Endothelial cell of umbilical vein (primary cell): Measurements from ENCODE around the gene SIM2. TPM values are rescaled to one million over a fixed set of nuclear protein-coding genes. Genes with fewer than 3 reads are reported as not detected.

Experiments used
- BruUV-seq: library from RNA; stranded (reverse); fragments of 400-500 nt; replicated peaks from 2 replicates; lab custom pipeline; 2021; lab: Mats Ljungman, UMichigan
- CTCF ChIA-PET: fragments of 300-600, 350-600 bp; sonication (Branson Sonifier 250); formaldehyde crosslinking; loops from one replicate; lab custom pipeline; 2021; ENCODE audit warnings: antibody characterized with exemption, inconsistent platforms; lab: Charles Lee
- POLR2A ChIA-PET: fragments of 300-600, 350-600 bp; sonication (Branson Sonifier 250); formaldehyde crosslinking; loops from one replicate; lab custom pipeline; 2021; ENCODE audit warnings: antibody characterized with exemption, inconsistent platforms; lab: Charles Lee
- DNase-seq: peaks from one replicate; pipeline ENCODE4 v3.0.0-alpha.2; 2011; ENCODE audit warnings: low read depth, low spot score
- FAIRE-seq: peaks from 2 replicates; lab custom pipeline; 2011; peaks lifted over from hg19 to GRCh38; lab: Jason Lieb, UNC
- H2AFZ ChIP-seq: 2 replicates; pipeline ENCODE4 v1.6.0; 2012; ENCODE audit warnings: low read depth, low read length, control low read depth, inconsistent platforms
- H3K27ac ChIP-seq: 2 replicates; pipeline ENCODE4 v1.5.1; 2011; ENCODE audit warnings: low read depth, mild to moderate bottlenecking, control low read depth, low read length, moderate library complexity; ENCODE audit not compliant: insufficient read depth
- H3K27me3 ChIP-seq, 2 experiments: 2 replicates each; pipeline versions ENCODE4 v1.6.0 to v1.6.1; 2011; ENCODE audit warnings: low read length in 2 of 2, mixed read lengths in 1 of 2; ENCODE audit not compliant: control insufficient read depth in 2 of 2, insufficient read depth in 2 of 2
- H3K36me3 ChIP-seq, 2 experiments: 2 replicates in 1 of 2; 3 replicates in 1 of 2; pipeline ENCODE4 v1.5.1; 2011; ENCODE audit warnings: low read length in 2 of 2, mild to moderate bottlenecking in 1 of 2, moderate library complexity in 1 of 2; ENCODE audit not compliant: control insufficient read depth in 2 of 2, insufficient read depth in 2 of 2; ENCODE audit errors: extremely low read depth in 1 of 2
- H3K4me1 ChIP-seq: 3 replicates; pipeline ENCODE4 v1.5.1; 2011; ENCODE audit warnings: mild to moderate bottlenecking, low read length; ENCODE audit not compliant: control insufficient read depth, insufficient read depth; ENCODE audit errors: extremely low read depth
- H3K4me2 ChIP-seq: 2 replicates; pipeline ENCODE4 v1.6.1; 2011; ENCODE audit warnings: low read length, control low read depth, mixed read lengths; ENCODE audit not compliant: insufficient read depth
- H3K4me3 ChIP-seq, 3 experiments: fragments of 200-600 bp in 1 of 3; sonication (generic), shearing (Covaris generic) in 1 of 3; replicated peaks in 1 of 3; 2 replicates each; pipeline ENCODE4 v1.5.1; 2011 to 2016; ENCODE audit warnings: control low read depth in 3 of 3, low read length in 3 of 3, mild to moderate bottlenecking in 2 of 3, inconsistent platforms in 1 of 3, low read depth in 1 of 3, moderate library complexity in 1 of 3; ENCODE audit not compliant: insufficient read depth in 1 of 3
- H3K79me2 ChIP-seq: 2 replicates; pipeline ENCODE4 v1.6.0; 2012; ENCODE audit warnings: low read length, inconsistent platforms; ENCODE audit not compliant: control insufficient read depth, insufficient read depth
- H3K9ac ChIP-seq: replicated peaks from 2 replicates; pipeline ENCODE3; 2011; ENCODE audit warnings: low read length, control low read depth; ENCODE audit not compliant: insufficient read depth; ENCODE audit errors: extremely low read depth
- H3K9me1 ChIP-seq: replicated peaks from 3 replicates; pipeline ENCODE4 v1.6.0; 2011; ENCODE audit warnings: mild to moderate bottlenecking, low read length; ENCODE audit not compliant: control insufficient read depth, insufficient read depth; ENCODE audit errors: extremely low read depth
- H3K9me3 ChIP-seq: replicated peaks from 2 replicates; pipeline ENCODE4 v1.5.1; 2012; ENCODE audit warnings: low read length, inconsistent platforms; ENCODE audit not compliant: control insufficient read depth, insufficient read depth
- H4K20me1 ChIP-seq: replicated peaks from 2 replicates; pipeline ENCODE3; 2011; ENCODE audit warnings: mild to moderate bottlenecking, low read length; ENCODE audit not compliant: control insufficient read depth, insufficient read depth; ENCODE audit errors: extremely low read depth
- EZH2 ChIP-seq: IDR thresholded peaks from 2 replicates; pipeline ENCODE4 v1.6.1; 2012; ENCODE audit warnings: borderline replicate concordance, low read depth, mild to moderate bottlenecking, moderate library complexity, low read length, inconsistent platforms; ENCODE audit not compliant: severe bottlenecking
- FOS ChIP-seq: IDR thresholded peaks from 2 replicates; pipeline ENCODE4 v1.6.1; 2011; ENCODE audit warnings: mild to moderate bottlenecking, low read length, moderate library complexity, borderline replicate concordance; ENCODE audit not compliant: insufficient read depth
- GATA2 ChIP-seq: IDR thresholded peaks from 2 replicates; pipeline ENCODE4 v1.7.0; 2011; ENCODE audit warnings: low read depth, mild to moderate bottlenecking, moderate library complexity, mixed read lengths, low read length; ENCODE audit not compliant: insufficient read length, insufficient read depth
- JUN ChIP-seq: IDR thresholded peaks from 2 replicates; pipeline ENCODE4 v1.6.1; 2011; ENCODE audit warnings: borderline replicate concordance, low read depth; ENCODE audit not compliant: insufficient read length, insufficient read depth
- MYC ChIP-seq: IDR thresholded peaks from one replicate; pipeline ENCODE4 v1.6.1; 2011; ENCODE audit warnings: mild to moderate bottlenecking, low read depth, low read length
- POLR2A ChIP-seq: IDR thresholded peaks from 2 replicates; pipeline ENCODE4 v1.6.1; 2012; ENCODE audit warnings: low read depth, mild to moderate bottlenecking, control low read depth, low read length
- POLR2AphosphoS5 ChIP-seq: IDR thresholded peaks from 2 replicates; pipeline ENCODE4 v1.6.1; 2012; ENCODE audit warnings: low read depth, mild to moderate bottlenecking, control low read depth, low read length, moderate library complexity; ENCODE audit not compliant: insufficient read depth
- dilution Hi-C: fragments of 300-500 bp; cut with MboI; formaldehyde crosslinking; loops from one replicate; pipeline ENCODE4 v1.15.0; 2019; ENCODE audit warnings: low sequenced_read_pairs; ENCODE audit not compliant: extremely low pct_ligation_motif_present
- intact Hi-C: fragments of 100-400 bp; cut with micrococcal nuclease; formaldehyde crosslinking; loops from one replicate; pipeline ENCODE4 v1.10.0; 2022
- polyA plus RNA-seq, 4 experiments: library from polyadenylated mRNA; depleted of rRNA in 3 of 4; stranded (reverse) in 3 of 4; unstranded in 1 of 4; fragments of >200 nt; gene quantifications; 2 replicates each; pipeline versions ENCODE4 v1.2.1 to v1.2.3, GENCODE V29; 2011 to 2012; ENCODE audit warnings: missing spikeins in 1 of 4
- total RNA-seq: library from RNA; stranded (reverse); gene quantifications from 2 replicates; pipeline ENCODE4 v1.2.3, GENCODE V29; 2021
- TF ChIP-seq, protein P1 (sequence below), 2 donors: IDR thresholded peaks; 1 replicate in 1 of 2; 2 replicates in 1 of 2; pipeline ENCODE4 v1.5.1; 2011; ENCODE audit warnings: low read length in 2 of 2, mild to moderate bottlenecking in 2 of 2, moderate library complexity in 2 of 2, control low read depth in 1 of 2, inconsistent platforms in 1 of 2, low read depth in 1 of 2; ENCODE audit not compliant: insufficient read depth in 1 of 2; ENCODE audit errors: extremely low read depth in 1 of 2
- TF ChIP-seq, protein P2 (sequence below): IDR thresholded peaks from 2 replicates; pipeline ENCODE4 v1.6.1; 2011; ENCODE audit not compliant: insufficient read depth, insufficient read length

The SIM2 gene
- total and polyA plus RNA-seq, 2 donors (not counting 3 experiments of a cell fraction or from before 2014, with no cell fraction given), result not detected

DNA sequence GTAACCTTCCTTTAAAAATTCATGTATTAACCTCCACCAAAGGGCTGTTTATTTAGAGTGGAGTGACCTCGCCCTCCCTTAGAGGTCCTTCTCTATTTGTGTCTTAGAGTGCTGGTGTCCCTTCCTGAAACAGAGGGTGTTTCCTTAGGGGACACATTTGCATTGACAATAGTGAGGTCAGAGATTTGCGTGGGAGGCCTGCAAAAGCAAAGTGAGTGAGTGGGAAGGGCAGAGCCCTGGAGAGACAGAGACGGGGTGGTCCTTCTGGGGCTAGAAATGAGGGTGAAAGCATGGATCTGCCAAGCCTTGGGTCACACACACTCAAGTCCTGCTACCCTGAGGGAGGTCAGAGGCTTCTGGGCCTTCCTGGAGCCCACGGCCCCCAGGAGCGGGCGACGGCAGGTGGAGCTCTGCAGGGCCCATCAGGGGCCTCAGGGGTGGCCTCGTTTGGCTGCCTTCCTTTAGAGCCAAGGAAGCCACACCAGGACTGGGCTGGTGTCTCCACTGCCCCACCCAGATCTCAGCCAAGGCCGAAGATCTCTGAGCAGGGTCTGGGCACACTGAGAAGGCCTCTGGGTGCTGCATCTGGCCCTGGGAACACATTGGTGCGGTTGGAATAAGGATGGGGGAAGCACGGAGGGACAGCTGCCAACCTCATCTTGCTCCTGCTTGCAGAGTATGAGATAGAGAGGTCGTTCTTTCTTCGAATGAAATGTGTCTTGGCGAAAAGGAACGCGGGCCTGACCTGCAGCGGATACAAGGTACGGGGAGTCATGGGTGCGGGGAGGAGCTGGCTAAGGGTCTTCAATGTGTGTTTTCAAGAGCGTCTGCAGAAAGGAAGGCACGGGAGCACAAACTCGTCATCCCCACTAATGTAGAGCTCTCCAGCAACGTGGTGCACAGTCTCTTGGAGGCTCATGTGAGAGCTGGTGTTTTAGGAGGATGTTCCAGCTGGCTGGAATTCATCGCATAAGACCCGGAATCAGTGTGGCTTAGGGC is 23.8 kb downstream of the SIM2 start:
- POLR2A ChIA-PET, result no interaction called here
- intact Hi-C loops (no loop called here), dilution Hi-C loops (no loop called here)
- H3K4me2 ChIP-seq, result no peak overlapping the region
- H3K79me2 ChIP-seq, result no peaks in the 10 kb centered on the region
- H3K27ac ChIP-seq, result no peak overlapping the region
- H3K27me3 ChIP-seq, result peaks cover 10 to 12% of the 10 kb centered on the region in 2 experiments
- no peak overlapping the region for H3K4me3 ChIP-seq
- CTCF ChIA-PET, result no interaction called here
- TF ChIP-seq POLR2A, result no peak
- TF ChIP-seq, protein P1, sequence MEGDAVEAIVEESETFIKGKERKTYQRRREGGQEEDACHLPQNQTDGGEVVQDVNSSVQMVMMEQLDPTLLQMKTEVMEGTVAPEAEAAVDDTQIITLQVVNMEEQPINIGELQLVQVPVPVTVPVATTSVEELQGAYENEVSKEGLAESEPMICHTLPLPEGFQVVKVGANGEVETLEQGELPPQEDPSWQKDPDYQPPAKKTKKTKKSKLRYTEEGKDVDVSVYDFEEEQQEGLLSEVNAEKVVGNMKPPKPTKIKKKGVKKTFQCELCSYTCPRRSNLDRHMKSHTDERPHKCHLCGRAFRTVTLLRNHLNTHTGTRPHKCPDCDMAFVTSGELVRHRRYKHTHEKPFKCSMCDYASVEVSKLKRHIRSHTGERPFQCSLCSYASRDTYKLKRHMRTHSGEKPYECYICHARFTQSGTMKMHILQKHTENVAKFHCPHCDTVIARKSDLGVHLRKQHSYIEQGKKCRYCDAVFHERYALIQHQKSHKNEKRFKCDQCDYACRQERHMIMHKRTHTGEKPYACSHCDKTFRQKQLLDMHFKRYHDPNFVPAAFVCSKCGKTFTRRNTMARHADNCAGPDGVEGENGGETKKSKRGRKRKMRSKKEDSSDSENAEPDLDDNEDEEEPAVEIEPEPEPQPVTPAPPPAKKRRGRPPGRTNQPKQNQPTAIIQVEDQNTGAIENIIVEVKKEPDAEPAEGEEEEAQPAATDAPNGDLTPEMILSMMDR (IDR thresholded peaks at IDR 0.05; ENCODE audit: extremely low read depth in 1 of 2, insufficient read depth in 1 of 2, low read depth in 1 of 2, low read length in 2 of 2), result no peak
- no peak for TF ChIP-seq EZH2
- TF ChIP-seq MYC, result no peak
- TF ChIP-seq FOS, result no peak
- TF ChIP-seq POLR2AphosphoS5, result no peak
- no peak for TF ChIP-seq GATA2
- TF ChIP-seq, protein P2, sequence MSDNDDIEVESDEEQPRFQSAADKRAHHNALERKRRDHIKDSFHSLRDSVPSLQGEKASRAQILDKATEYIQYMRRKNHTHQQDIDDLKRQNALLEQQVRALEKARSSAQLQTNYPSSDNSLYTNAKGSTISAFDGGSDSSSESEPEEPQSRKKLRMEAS, result no peak
- no peak for TF ChIP-seq JUN
- no peaks in the 10 kb centered on the region for H3K9me3 ChIP-seq
- FAIRE-seq, result no peak
- H2AFZ ChIP-seq, result no peak overlapping the region
- H4K20me1 ChIP-seq, result no peaks in the 10 kb centered on the region
- BruUV-seq, result no TSS peak
- H3K4me1 ChIP-seq, result no peaks in the 10 kb centered on the region
- H3K36me3 ChIP-seq, result no peaks in the 10 kb centered on the region
- no peak overlapping the region for H3K9ac ChIP-seq
- no peak for DNase-seq
- H3K9me1 ChIP-seq, result no peaks in the 10 kb centered on the region
